A549 treated with CORT108297 at 1 μM for 4 hours (cell line): Measurements from ENCODE around the gene C1orf216. TPM values are rescaled to one million over a fixed set of nuclear protein-coding genes. Genes with fewer than 3 reads are reported as not detected.

ENCODE experiments used
- total RNA-seq: library from RNA; stranded (reverse); fragments of 200-300 nt; extraction: Qiagen RNA extraction; gene quantifications from 5 replicates; pipeline ENCODE4 v1.2.3, GENCODE V29; 2022

C1orf216 gene, protein sequence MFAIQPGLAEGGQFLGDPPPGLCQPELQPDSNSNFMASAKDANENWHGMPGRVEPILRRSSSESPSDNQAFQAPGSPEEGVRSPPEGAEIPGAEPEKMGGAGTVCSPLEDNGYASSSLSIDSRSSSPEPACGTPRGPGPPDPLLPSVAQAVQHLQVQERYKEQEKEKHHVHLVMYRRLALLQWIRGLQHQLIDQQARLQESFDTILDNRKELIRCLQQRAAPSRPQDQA
- 13.1 to 15.5 TPM (median 14.1 TPM) in 5 replicates for total RNA-seq

DNA sequence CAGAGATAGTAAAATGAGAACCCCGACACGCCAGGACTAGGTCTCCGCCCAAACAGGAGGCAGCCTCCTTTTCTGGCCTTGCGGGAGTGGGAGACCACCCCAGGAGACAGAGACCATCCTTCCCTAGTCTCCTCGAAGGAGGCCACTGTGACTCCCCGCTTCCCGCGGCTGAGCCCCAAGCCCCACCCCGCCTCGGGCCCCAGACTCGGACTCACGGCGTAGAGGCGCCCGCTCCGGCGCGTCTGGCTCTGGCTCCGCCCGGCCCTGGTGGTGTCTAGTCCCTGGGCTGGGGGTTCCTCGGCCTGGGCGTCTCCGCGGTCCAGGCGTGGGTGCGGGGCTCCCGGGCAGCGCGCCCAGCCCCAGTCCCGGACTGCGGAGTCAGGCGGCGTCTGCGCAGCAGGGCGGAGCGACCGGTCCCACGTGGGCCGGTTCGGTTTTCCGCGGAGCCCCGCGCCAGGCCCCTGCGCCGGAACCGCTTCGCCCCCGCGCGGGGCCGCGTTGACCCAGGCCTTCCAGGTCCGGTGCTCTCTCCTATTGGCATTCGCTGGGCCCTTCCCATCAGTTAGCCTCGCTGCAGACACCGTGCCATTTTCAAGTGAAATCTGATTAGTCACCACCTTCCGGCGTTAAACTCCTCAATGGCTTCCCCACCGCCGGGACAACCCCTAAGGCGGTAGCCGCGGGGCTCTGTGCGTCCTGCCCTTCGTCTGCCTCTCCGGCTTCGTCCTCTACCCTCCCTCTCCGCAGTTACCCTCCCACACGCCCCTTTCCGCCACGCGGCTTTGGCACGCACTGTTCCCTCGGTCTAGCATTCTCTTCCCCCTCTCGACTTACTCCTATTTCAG lies at the start of gene C1orf216:
Gene C1orf216, minus strand, starts transcription at position 393 of the 845 bp plus-strand sequence. CDS start 2,563 bp downstream, outside the sequence.

Other genes starting within 250 kb of the C1orf216 start
- 13.2 to 16.2 TPM (median 14.9 TPM) in 5 replicates for gene KIAA0319L, start 161.5 kb downstream of the C1orf216 start, total RNA-seq
- 11.4 to 18.1 TPM (median 17.3 TPM) in 5 replicates for gene NCDN, start 161.1 kb downstream of the C1orf216 start, total RNA-seq
- 0.46 to 0.83 TPM (median 0.81 TPM) in 5 replicates for gene TFAP2E, start 145.6 kb downstream of the C1orf216 start, total RNA-seq
- gene PSMB2, start 77.4 kb downstream of the C1orf216 start, total RNA-seq: 78.1 to 108 TPM (median 102 TPM) in 5 replicates
- 8.5 to 14.9 TPM (median 10.1 TPM) in 5 replicates for gene CLSPN, start 51.1 kb upstream of the C1orf216 start, total RNA-seq
- gene AGO4, start 89.1 kb upstream of the C1orf216 start, total RNA-seq: 2.0 to 6.6 TPM (median 5.0 TPM) in 5 replicates
- 2.9 to 5.1 TPM (median 4.5 TPM) in 5 replicates for gene AGO1, start 164.3 kb upstream of the C1orf216 start, total RNA-seq
- 5.8 to 9.8 TPM (median 6.8 TPM) in 5 replicates for gene AGO3, start 212.2 kb upstream of the C1orf216 start, total RNA-seq